HUES6 (cell line): ENCODE data around the gene S1PR5.

Experiments used
- H3K27ac ChIP-seq: 2 replicates; pipeline ENCODE4 v1.7.0; 2013; ENCODE audit warnings: low read depth, mild to moderate bottlenecking, low read length, inconsistent platforms
- H3K27me3 ChIP-seq: 2 replicates; pipeline ENCODE4 v1.6.1; 2013; ENCODE audit warnings: low read length; ENCODE audit not compliant: control insufficient read depth, insufficient read depth
- H3K36me3 ChIP-seq: 2 replicates; pipeline ENCODE4 v1.6.1; 2013; ENCODE audit warnings: low read length; ENCODE audit not compliant: control insufficient read depth, insufficient read depth
- H3K4me1 ChIP-seq: 2 replicates; pipeline ENCODE4 v1.6.1; 2013; ENCODE audit warnings: low read length; ENCODE audit not compliant: control insufficient read depth, insufficient read depth
- H3K4me3 ChIP-seq: 2 replicates; pipeline ENCODE4 v1.5.1; 2013; ENCODE audit warnings: low read depth, low read length
- H3K9ac ChIP-seq: one replicate; pipeline ENCODE4 v1.6.1; 2013; ENCODE audit warnings: mild to moderate bottlenecking, low read length
- H3K9me3 ChIP-seq: 2 replicates; pipeline ENCODE4 v1.6.1; 2013; ENCODE audit warnings: low read depth, low read length; ENCODE audit not compliant: control insufficient read depth, insufficient read depth

S1PR5 gene

DNA sequence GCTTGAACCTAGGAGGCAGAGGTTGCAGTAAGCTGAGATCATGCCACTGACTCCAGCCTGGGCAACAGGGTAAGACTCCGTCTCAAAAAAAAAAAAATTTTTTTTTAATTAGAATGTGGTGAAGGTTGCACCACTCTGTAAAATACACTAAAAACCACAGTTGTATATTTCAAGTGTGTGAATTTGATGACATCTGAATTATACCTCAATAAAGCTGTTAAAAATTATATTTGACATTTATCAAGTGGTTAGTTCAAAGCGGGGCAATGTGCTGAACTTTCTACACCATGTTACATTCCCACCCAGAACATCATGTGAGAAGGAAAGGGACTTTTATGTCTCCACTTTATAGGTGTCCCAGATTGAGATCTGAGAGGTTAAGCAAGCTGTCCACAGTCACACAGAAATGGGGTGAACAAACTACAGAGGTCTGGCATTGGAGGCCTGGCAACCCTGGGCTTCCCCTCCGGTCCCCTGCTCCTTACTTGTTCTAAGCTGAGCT lies 5.9 kb upstream of the S1PR5 start:
- Histone ChIP-seq H3K9ac (no peak overlapping the region), H3K9me3 (no peaks in the 10 kb centered on the region), H3K27me3 (peaks cover 14% of the 10 kb centered on the region), H3K4me3 (no peak overlapping the region), H3K36me3 (no peaks in the 10 kb centered on the region), H3K27ac (no peak overlapping the region), H3K4me1 (peaks cover 11% of the 10 kb centered on the region; the same call in 1 of the 2 replicates)

DNA sequence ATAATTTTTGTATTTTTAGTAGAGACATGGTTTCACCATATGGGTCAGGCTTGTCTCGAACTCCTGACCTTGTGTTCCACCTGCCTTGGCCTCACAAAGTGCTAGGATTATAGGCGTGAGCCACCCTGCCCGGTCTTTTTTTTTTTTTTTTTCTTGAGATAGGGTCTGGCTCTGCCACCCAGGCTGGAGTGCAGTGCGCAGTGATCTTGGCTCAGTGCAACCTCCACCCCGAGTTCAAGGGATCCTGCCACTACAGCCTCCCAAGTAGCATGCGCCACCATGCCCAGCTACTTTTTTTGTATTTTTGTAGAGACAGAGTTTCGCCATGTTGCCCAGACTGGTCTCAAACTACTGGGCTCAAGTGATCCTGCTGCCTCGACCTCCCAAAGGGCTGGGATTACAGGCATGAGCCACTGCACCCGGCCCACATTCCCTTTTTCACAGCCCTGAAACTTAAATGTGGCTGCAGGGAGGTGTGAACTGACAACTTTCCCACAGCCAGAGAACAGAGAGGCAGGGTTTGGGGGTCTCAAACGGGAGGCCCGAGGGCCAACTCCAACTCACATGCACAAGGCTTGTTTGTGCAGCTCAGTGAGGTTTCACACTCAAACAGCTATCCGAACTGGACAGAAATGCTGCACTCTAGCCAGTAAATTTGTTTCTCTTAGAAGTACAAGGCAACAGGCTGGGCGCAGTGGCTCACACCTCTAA lies 4.4 kb upstream of the S1PR5 start:
- Histone ChIP-seq H3K9me3 (no peaks in the 10 kb centered on the region), H3K4me1 (peaks cover 16% of the 10 kb centered on the region), H3K36me3 (no peaks in the 10 kb centered on the region), H3K9ac (no peak overlapping the region), H3K4me3 (no peak overlapping the region), H3K27me3 (peaks cover 29% of the 10 kb centered on the region), H3K27ac (no peak overlapping the region)

DNA sequence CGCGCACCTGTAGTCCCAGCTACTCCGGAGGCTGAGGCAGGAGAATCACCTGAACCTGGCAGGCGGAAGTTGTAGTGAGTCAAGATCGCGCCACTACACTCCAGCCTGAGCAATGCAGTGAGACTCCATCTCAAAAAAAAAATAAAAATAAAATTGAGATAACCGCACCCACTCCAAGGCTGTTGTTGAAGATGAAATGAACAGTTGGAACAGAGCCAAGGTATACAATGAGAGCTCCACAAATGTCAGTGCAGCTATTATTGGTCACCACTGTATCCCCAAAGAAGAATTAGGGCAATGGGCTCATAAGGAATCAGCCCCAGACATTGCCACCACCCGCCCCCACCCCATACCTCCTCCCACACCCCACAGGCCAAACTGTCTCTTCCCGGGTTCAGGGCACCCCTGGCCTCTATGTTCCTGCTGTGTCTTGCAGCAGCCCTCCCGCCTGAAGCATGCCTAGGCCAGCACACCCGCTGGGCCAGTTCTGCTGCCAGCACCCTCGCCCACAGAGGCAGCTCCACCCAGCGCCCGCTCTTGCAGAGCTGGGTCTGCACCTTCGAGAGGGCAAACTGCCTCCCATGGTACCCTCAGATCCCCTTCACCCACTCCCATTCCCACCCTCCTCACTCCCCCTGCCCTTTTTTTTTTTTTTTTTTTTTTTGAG lies 3.5 kb upstream of the S1PR5 start:
- H3K9me3 ChIP-seq = no peaks in the 10 kb centered on the region
- no peak overlapping the region for H3K4me3 ChIP-seq
- H3K27ac ChIP-seq = no peak overlapping the region
- no peaks in the 10 kb centered on the region for H3K36me3 ChIP-seq
- H3K27me3 ChIP-seq = peaks cover 38% of the 10 kb centered on the region
- H3K9ac ChIP-seq = no peak overlapping the region
- H3K4me1 ChIP-seq = peaks cover 17% of the 10 kb centered on the region

DNA sequence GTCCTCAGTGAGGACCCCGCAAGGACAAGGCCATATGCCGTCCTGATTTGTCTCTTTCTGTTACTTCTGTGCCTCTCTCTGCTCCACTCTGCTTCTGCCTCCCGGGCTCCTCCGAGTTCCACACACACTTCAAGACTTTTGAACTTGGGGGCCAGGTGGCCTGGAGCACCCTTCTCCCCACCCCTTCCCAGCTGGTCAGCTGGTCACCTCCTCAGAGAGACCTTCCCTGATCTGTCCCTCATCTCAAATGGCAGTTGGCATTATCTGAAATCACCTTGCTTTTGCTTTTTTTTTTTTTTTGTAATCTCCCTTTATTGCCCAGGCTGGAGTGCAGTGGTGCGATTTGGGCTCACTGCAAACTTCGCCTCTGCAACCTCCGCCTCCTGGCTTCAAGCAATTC lies 2.2 kb upstream of the S1PR5 start:
- Histone ChIP-seq H3K9me3 (no peaks in the 10 kb centered on the region), H3K4me1 (peaks cover 22% of the 10 kb centered on the region), H3K36me3 (no peaks in the 10 kb centered on the region), H3K27ac (no peak overlapping the region), H3K27me3 (peaks cover 51% of the 10 kb centered on the region), H3K9ac (no peak overlapping the region), H3K4me3 (no peak overlapping the region)

DNA sequence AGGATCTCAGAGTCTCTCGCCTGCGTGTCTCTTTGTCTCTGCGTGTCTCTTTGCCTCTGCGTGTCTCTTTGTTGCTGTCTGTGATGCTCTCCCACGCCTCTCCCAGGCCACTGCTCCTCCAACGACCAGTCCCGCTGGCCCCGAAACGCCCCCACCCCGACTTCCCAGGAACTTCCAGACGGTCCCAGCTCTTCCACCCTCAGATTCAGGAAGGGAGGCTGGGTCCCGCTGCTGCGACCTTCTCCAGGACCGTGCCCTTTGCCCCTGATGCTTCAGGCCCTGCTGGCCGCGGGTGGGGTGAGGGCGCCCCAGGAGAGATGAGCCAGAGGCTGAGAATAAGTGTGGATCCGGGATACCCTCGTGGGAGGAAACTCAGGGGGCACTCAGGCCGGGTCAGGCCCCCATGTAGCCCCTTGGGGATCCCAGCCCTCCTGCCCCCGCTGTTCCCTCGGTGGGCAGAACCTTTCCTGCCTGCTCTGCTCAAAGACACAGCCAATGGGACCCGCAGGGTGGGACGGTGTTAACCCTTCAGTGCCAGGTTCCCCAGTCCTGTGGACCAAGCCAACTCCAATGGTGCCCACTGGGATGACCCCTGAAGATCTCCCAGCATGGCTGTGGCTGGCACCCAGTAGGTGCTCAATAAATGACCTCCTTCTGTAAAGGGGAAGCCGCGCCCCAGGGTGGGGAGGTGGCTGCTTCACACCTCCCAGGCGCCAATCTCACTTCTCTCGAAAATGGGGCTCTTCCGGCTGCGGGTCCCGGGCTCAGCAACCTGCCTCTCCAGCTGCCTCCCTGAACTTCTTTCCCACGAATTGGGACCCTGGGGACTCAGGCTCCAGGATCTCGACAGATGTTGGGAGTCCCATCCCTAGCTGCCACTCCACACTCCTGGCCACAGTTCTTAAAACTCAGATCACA lies 1.5 kb upstream of the S1PR5 start:
- Histone ChIP-seq H3K9me3 (no peaks in the 10 kb centered on the region), H3K4me3 (peak overlapping the region; percentile 90), H3K36me3 (no peaks in the 10 kb centered on the region), H3K9ac (no peak overlapping the region), H3K4me1 (peaks cover 22% of the 10 kb centered on the region), H3K27me3 (peaks cover 59% of the 10 kb centered on the region), H3K27ac (no peak overlapping the region)

DNA sequence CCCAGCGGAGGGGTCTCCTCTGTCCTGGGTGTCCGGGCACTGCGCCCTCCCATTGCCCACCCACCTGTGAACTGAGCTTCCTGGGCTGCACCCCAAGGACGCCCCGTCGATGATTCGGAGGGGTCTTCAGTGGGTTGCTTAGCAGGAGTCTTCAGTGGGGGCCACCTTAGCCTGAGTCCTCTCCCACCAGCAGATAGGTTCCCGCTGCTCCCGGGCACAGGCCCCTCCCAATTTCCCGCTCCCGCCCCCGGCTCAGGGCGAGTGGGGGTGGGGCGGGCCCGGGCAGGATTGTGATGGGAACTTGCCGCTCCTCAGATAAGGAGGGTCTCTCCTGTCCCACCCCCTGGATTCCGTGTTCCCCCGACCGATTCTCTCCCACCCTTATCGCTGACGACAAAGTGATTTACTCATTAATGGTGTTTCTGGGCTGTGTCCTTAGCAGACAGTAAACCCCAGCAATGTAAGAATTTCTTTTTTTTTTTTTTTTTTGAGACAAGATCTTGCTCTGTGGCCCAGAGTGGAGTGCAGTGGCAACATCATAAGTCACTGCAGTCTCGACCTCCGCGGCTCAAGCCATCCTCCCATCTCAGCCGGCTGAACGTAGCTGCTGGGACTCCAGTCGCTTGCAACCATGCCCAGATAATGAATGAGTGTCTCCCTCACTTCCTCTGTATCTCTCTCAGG lies 655 bp upstream of the S1PR5 start:
- Histone ChIP-seq H3K4me1 (peaks cover 22% of the 10 kb centered on the region), H3K9me3 (no peaks in the 10 kb centered on the region), H3K36me3 (no peaks in the 10 kb centered on the region), H3K9ac (peak overlapping the region; percentile 69), H3K27me3 (peaks cover 67% of the 10 kb centered on the region), H3K4me3 (peak overlapping the region; percentile 90), H3K27ac (no peak overlapping the region)

DNA sequence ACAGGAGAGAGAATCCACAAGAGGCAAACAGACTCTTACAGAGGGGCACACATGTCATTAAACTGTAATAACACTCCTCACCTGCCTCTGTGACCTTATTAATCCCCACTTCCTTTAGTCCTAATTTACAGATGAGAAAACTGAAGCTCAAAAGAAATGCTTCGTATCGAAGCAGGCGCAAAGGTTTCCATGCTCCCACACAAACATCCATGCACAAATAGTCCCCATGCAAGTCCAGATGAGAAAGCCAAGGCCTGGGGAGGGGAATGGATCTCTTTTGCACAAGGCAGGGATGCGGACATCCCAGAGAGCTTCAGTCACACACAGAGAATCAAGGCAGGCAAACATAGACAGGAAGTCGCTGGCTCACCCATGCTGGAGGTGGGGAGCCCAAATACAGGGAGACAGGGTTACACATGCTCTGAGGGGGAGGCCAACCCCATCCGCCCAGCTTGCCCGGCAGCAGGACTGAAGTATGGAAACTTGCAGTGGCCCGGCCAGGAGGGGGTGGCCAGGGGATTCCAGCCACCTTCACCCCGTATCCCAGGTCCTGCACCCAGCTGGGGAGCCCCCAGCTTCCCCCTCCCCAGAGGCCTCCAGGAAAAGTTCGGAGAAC lies 468 bp downstream of the S1PR5 start:
- H3K27ac ChIP-seq = no peak overlapping the region
- H3K4me1 ChIP-seq = peaks cover 22% of the 10 kb centered on the region
- H3K9ac ChIP-seq = peak overlapping the region; percentile 32
- peaks cover 72% of the 10 kb centered on the region for H3K27me3 ChIP-seq
- H3K4me3 ChIP-seq = peak overlapping the region; percentile 90
- H3K9me3 ChIP-seq = no peaks in the 10 kb centered on the region
- H3K36me3 ChIP-seq = no peaks in the 10 kb centered on the region

DNA sequence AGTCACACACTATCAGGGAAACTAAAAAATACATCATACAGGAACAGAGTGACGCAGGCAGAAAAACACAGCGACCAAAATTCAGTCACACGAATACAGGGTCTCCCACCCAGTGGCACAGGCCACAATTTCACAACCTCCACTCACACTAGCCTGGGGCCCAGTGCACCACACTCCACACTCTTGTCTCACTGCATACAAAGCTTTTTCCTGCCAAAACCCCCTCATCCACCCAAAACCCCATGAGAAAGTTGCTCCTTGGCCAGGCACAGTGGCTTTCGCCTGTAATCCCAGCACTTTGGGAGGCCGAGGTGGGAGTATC lies 1.2 kb downstream of the S1PR5 start:
- peaks cover 22% of the 10 kb centered on the region for H3K4me1 ChIP-seq
- no peak overlapping the region for H3K27ac ChIP-seq
- peaks cover 72% of the 10 kb centered on the region for H3K27me3 ChIP-seq
- no peaks in the 10 kb centered on the region for H3K36me3 ChIP-seq
- H3K9ac ChIP-seq = no peak overlapping the region
- no peak overlapping the region; the same call in 1 of the 2 replicates for H3K4me3 ChIP-seq
- H3K9me3 ChIP-seq = no peaks in the 10 kb centered on the region

DNA sequence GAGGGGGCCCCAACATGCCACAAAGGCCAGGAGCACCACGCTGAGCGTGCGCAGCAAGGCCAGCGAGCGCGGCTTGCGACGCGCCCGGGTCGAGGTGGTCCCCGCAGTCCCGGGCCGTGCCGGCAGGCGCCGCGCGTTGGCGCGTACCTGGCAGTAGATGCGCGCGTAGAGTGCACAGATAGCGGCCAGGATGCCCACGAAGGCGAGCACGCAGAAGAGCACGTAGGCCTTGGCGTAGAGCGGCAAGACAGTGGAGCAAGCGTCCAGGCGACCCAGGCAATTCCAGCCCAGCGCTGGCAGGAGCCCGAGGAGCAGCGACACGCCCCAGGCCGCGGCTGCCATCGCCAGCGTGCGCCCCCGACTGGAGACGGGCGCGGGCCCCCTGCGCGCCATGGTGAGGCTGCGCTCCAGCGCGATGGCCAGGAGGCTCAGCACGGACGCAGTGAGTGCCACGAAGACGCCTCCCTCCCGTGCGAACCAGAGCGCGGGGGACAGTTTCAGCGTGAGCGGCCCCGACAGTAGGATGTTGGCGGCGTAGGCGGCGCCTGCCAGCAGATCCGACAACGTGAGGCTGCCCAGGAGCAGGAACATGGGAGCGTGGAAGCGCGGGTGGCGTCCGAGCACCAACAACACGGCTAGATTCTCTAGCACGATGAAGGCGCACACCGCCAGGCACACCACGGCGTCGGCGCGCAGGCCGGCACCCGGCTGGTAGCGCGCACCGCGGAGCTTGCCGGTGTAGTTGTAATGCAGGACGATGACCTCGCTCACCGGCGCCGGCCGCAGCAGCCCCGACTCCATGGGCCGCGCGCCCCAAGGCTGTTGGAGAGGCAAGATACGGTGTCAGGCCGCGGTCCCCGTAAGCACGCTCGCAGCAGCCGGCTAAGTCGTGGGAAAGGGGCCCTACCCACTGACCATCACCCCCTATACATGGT lies 2.8 kb downstream of the S1PR5 start:
- peaks cover 71% of the 10 kb centered on the region for H3K27me3 ChIP-seq
- H3K36me3 ChIP-seq = no peaks in the 10 kb centered on the region
- H3K9ac ChIP-seq = peak overlapping the region; percentile 35
- peak overlapping the region; percentile 50 for H3K4me3 ChIP-seq
- no peaks in the 10 kb centered on the region for H3K9me3 ChIP-seq
- peaks cover 27% of the 10 kb centered on the region for H3K4me1 ChIP-seq
- H3K27ac ChIP-seq = no peak overlapping the region
